Hindlimb muscle (tissue), 1 donor: ENCODE measurements around the gene OTOP2. TPM values are rescaled to one million over a fixed set of nuclear protein-coding genes. Genes with fewer than 3 reads are reported as not detected.
"Not testable (repeated sequence)": the region's sequence is repeated elsewhere in the genome, so short reads cannot be mapped to it uniquely, and the experiment has no call there.

Experiments
- DNase-seq: peaks from one replicate; pipeline ENCODE4 v3.0.0-alpha.2; 2013
- polyA plus RNA-seq: library from polyadenylated mRNA; unstranded; fragments of 120-200 nt; gene quantifications from one replicate; pipeline ENCODE4 v1.2.1, GENCODE V29; 2013; ENCODE audit not compliant: insufficient read length

OTOP2 gene
- polyA plus RNA-seq, 1 donor = not detected

GRCh38 chr17:74972107-74972972 lies 48.3 kb downstream of the OTOP2 start, which contains the start of gene HID1:
Gene HID1 (minus strand): TSS chr17:74972759. CDS start chr17:74972656, 103 bp downstream.
- no peak for DNase-seq

DNA sequence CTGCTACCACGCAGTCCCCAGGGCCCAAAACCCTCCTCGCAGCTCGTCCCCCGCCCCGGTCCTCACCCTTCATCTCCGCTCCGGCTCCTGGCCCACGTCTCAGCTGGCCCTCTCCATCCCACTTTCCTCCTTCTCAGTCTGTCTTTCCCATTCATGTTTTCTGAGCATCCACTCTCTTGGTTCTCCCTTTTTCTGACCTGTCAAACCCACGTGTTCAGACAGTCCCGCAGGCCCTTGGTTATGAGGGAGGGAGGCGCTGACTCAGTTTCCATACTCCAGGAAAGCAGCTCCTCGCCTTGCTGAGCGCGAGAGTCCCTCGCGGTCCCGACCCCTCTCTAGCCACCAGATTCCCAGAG lies 48.9 kb downstream of the OTOP2 start:
- DNase-seq = no peak

- no peak for DNase-seq
These were observed 51.9 kb downstream of the OTOP2 start for GRCh38 chr17:74975943-74976342.

GRCh38 chr17:74977802-74978201 lies 53.7 kb downstream of the OTOP2 start:
- no peak for DNase-seq

GRCh38 chr17:74978240-74978639 lies 54.2 kb downstream of the OTOP2 start:
- no peak for DNase-seq

DNA sequence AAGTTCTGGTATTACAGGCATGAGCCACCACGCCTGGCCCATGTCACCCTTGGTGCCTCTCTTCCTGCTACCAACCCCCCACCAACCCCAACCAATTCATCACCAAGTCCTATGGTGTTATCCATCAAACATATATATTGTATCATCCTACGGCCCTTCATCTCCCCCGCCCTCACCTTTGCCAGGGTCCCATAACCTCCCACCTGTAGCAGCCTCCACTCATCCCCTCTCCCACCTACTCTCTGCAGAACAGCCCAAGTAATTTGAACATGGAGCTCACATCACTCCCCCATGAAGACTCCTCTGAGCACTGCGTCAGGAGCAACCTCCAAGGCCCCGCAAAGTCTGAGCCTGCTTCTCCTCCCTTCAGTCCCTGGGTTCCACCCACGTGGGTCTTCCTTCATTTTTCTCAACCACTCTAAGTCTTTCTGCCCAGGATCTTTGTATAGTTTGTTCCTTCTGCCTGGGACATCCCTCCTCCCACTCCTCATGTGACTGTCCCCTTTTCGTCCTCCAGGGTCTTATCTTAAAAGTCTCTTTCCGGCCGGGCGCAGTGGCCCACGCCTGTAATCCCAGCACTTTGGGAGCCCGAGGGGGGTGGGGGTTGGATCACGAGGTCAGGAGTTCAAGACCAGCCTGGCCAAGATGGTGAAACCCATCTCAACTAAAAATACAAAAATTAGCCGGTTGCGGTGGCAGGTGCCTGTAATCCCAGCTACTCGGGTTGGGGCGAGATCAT lies 55.5 kb downstream of the OTOP2 start:
- no peak for DNase-seq

DNA sequence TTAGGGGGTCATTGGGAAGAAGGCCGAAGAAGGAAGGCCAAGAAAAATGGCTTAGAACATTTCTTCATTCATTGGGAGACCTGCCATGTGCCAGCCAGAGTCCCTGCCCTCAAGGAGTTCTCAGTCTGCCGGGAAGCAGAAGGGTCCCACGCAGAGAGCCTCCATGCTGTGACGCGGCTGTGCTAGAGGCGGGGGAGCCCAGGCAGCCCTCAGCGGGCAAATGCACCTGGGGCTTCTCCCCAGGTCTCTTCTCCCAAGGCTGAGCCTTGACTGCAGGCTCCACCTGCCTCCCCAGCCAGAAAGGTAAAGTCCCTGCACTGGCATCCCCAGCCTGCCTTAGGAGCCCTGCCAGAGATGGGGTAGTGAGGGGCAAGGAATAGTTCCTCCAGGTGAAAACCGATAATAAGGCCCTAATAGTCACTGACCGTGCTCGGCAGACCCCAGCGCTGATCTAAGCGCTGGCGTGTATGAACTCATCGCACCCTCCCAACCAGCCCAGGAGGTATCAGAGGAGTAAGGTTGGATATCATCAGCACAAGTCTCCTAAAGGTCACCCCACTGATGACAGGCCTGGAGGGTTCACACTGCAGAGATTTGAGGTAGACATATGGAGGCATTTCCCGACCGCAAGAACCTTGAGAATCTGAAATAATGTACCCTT lies 57.4 kb downstream of the OTOP2 start:
- no peak for DNase-seq

DNA sequence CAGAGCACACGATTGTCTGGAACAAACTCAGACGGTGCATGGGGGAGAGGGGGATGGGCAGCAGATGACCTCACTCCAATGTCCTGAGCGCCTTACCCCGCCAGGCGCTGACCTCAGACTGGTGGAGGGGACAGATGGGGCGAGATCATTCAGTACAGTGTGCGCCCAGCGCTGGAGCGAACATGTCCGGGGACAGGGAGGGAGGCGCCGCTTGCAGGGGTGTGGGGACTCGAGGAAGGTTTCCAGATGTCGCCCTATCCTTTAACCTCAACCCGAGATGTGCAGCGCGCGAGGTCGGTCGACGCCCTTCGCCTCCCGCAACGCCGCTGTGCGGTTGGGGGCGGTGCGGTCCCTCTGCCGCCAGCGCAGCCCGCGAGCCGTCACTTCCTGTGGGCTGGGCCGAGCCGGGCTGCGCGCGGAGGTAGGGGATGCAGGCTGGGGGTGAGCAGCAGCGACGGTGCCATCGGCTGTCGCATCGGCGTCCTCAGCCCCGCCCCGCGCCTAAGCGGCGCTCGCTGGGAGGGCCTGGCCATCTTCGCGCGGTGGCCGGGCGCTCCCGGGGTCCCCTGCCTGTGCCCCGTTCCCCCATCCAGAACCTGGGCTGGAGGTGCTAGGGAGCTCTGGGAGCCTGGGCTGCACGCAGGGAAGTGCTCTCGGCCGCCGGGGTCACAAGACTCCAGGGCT lies 58.0 kb downstream of the OTOP2 start:
- peak; percentile 72 for DNase-seq

DNA sequence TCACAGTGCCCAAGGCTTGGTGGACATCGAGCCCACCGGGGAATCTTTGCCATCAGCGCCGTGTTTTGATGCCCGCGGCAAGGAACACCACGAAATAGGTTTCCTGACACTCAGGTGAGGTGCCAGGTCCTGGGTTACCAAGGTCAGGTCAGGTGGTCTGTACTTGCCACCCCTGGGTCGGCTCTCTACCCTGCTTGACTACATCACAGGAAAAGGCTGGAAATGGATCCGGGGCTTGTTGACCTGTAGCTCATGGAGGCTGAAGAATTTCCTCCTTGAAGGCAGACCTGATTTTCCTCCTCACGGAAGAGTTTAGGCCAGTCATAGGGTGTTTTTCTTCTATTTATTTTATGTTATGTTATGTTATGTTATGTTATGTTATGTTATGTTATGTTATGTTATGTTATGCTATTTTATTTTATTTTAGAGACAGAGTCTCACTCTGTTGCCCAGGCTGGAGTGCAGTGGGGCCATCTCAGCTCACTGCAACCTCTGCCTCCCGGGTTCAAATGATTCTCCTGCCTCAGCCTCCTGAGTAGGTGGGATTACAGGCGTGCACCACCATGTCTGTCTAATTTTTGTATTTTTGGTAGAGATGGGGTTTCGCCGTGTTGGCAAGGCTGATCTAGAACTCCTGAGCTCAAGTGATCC lies 58.7 kb downstream of the OTOP2 start:
- not testable (repeated sequence) for DNase-seq

Other genes starting within 250 kb of the OTOP2 start
- 0.18 TPM for gene CD300LF, start 211.3 kb upstream of the OTOP2 start, polyA plus RNA-seq
- 1.2 TPM for gene RAB37, start 187.0 kb upstream of the OTOP2 start, polyA plus RNA-seq
- 9.0 TPM for gene NHERF1, start 175.6 kb upstream of the OTOP2 start, polyA plus RNA-seq
- 33.8 TPM for gene NAT9, start 147.9 kb upstream of the OTOP2 start, polyA plus RNA-seq
- gene GRIN2C, start 64.4 kb upstream of the OTOP2 start, polyA plus RNA-seq = 0.93 TPM
- 2.5 TPM for gene FDXR, start 51.3 kb upstream of the OTOP2 start, polyA plus RNA-seq
- not detected for gene FADS6, start 30.6 kb upstream of the OTOP2 start, polyA plus RNA-seq
- gene USH1G, start 1.0 kb upstream of the OTOP2 start, polyA plus RNA-seq = not detected
- not detected for gene OTOP3, start 11.6 kb downstream of the OTOP2 start, polyA plus RNA-seq
- 7.9 TPM for gene HID1, start 48.5 kb downstream of the OTOP2 start, polyA plus RNA-seq
- 7.1 TPM for gene CDR2L, start 63.4 kb downstream of the OTOP2 start, polyA plus RNA-seq
- gene MRPL58, start 88.4 kb downstream of the OTOP2 start, polyA plus RNA-seq = 21.2 TPM
- gene ATP5PD, start 122.7 kb downstream of the OTOP2 start, polyA plus RNA-seq = 216 TPM
- 25.1 TPM for gene KCTD2, start 123.0 kb downstream of the OTOP2 start, polyA plus RNA-seq
- 11.2 TPM for gene SLC16A5, start 163.7 kb downstream of the OTOP2 start, polyA plus RNA-seq
- 8.1 TPM for gene ARMC7, start 185.7 kb downstream of the OTOP2 start, polyA plus RNA-seq
- gene NT5C, start 207.5 kb downstream of the OTOP2 start, polyA plus RNA-seq = 48.7 TPM
- gene JPT1, start 230.2 kb downstream of the OTOP2 start, polyA plus RNA-seq = 374 TPM